Testis (tissue), 2 donors: ENCODE results near the gene SULT1A2.

Experiments used
- CTCF ChIP-seq, 3 experiments: fragments of 450-650 bp in 2 of 3; fragments of 200-600 bp in 1 of 3; sonication (generic) in 1 of 3; IDR thresholded peaks; one replicate each; pipeline ENCODE4 v1.5.1; 2016 to 2019; ENCODE audit warnings: antibody characterized with exemption in 3 of 3, mild to moderate bottlenecking in 2 of 3, moderate library complexity in 1 of 3
- POLR2A ChIP-seq: fragments of 450-650 bp; IDR thresholded peaks from one replicate; pipeline ENCODE4 v1.6.1; 2017; ENCODE audit warnings: antibody characterized with exemption, mild to moderate bottlenecking, moderate library complexity

DNA sequence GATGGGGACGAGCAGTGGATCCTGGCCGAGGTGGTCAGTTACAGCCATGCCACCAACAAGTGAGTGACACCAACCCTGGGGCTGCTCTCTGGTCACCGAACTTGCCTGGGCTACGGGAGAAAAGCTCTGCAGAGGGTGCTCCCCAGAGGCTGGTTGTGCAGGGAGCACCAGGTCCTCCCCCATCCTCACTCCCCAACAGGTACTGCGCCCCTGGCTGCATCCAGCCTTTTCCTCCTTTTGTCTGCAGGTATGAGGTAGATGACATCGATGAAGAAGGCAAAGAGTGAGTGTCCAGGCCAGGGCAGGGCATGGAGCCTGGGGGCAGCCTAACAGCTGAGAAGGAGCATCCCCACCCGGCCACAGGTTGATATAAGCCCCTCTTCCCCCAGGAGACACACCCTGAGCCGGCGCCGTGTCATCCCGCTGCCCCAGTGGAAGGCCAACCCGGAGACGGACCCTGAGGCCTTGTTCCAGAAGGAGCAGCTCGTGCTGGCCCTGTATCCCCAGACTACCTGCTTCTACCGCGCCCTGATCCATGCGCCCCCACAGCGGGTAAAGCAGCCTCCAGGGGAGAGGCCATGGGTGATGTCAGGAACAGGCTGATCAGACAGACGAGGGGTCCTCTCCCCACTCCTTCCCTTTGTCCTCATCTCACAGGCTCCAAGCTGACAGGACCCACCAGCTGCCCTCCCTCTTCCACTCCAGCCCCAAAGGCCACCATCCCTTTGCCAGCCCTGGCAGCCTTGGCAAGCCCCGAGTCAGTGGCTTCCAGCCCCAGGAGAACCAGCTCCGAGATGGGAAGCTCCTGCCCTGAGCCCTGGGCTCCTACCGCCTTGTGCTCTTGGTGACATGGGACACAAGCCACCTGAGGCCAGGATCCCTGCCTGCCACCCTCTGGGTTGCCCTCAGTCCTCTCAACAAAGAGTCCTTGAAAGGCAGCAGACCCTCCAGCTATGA lies 6.2 kb downstream of the SULT1A2 start:
- TF ChIP-seq CTCF (IDR thresholded peaks at IDR 0.05) (no peak), POLR2A (no peak)
